Measurements from ENCODE around the gene KLK7.

DNA sequence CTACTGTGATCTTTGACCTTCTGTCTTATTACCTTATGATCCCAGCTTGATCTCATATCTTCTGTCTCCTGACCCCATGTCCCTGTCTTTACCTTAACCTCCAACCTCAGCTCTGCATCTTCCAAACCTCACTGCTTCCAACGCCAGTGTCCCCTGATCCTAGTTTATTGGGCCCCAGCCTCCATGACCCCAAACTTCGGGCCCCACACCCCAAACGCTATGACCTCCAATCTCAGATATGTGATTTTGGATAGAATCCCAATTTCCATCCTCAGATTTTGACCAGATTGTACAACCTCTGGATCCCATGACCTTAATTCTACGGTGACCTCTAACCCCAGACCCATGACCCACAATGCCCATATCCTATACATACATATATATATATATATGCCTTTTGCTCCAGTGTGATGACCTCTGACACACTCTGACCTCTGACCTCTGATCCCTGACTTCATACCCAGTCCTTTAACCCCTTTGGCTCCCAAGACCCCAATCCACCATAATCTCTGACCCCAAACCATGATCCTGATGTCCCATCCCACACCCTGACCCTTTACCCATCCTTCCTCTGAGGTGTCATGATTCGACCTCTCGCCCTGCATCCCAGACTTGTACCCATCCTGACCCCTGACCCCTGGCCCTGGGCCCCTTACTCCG, 47.6 kb upstream of the KLK7 start:
- TF ChIP-seq CTCF (conservative IDR thresholded peaks at IDR 0.05; ENCODE audit: low read depth, low read length) (no peak), MXI1 (IDR thresholded peaks at IDR 0.05; ENCODE audit: borderline replicate concordance, low read depth, low read length) (no peak), POLR2A (IDR thresholded peaks at IDR 0.05; ENCODE audit: low read depth, low read length) (no peak), USF2 (IDR thresholded peaks at IDR 0.05; ENCODE audit: low read depth, low read length) (no peak), RAD21 (IDR thresholded peaks at IDR 0.05; ENCODE audit: low read length) (no peak), RCOR1 (IDR thresholded peaks at IDR 0.05; ENCODE audit: insufficient replicate concordance, low read length) (no peak), FOS (IDR thresholded peaks at IDR 0.05; ENCODE audit: low read depth, low read length) (no peak), CEBPB (IDR thresholded peaks at IDR 0.05; ENCODE audit: low read depth, low read length) (no peak), SMC3 (IDR thresholded peaks at IDR 0.05; ENCODE audit: low read depth, low read length) (no peak), RFX5 (IDR thresholded peaks at IDR 0.05; ENCODE audit: low read depth, low read length) (no peak), MAFK (IDR thresholded peaks at IDR 0.05; ENCODE audit: low read depth, low read length) (no peak), MAZ (IDR thresholded peaks at IDR 0.05; ENCODE audit: borderline replicate concordance, low read depth, low read length) (no peak), ELK1 (IDR thresholded peaks at IDR 0.05; ENCODE audit: borderline replicate concordance, low read depth, low read length) (no peak), NFE2L2 (IDR thresholded peaks at IDR 0.05; ENCODE audit: low read depth, low read length) (no peak)
